AG04449 (cell line): ENCODE measurements around the gene RPS24.
"Not testable (repeated sequence)": the region's sequence is repeated elsewhere in the genome, so short reads cannot be mapped to it uniquely, and the experiment has no call there.

Experiments used
- CTCF ChIA-PET: fragments of 350-600 bp; formaldehyde crosslinking; extraction: SDS; loops from one replicate; lab custom pipeline; 2021; ENCODE audit warnings: antibody characterized with exemption; lab: Yijun Ruan, JAX
- POLR2A ChIA-PET: fragments of 400-600, 350-600 bp; formaldehyde crosslinking; extraction: SDS; loops from one replicate; lab custom pipeline; 2020; ENCODE audit warnings: antibody characterized with exemption, inconsistent platforms; lab: Yijun Ruan, JAX
- DNase-seq: peaks from one replicate; pipeline ENCODE4 v3.0.0-alpha.2; 2010; ENCODE audit warnings: low read depth, low spot score
- H3K4me3 ChIP-seq: 2 replicates; pipeline ENCODE4 v1.5.1; 2011; ENCODE audit warnings: low read depth, mild to moderate bottlenecking, control low read depth, low read length
- CTCF ChIP-seq: IDR thresholded peaks from one replicate; pipeline ENCODE4 v1.5.1; 2011; ENCODE audit warnings: mild to moderate bottlenecking, moderate library complexity, low read length, control low read depth, inconsistent platforms; ENCODE audit not compliant: insufficient read depth; ENCODE audit errors: missing control alignments

RPS24 gene

GRCh38 chr10:78069151-78069550 lies 35.5 kb downstream of the RPS24 start:
- ChIA-PET POLR2A (no interaction called here), CTCF (interaction anchor here (0.9 kb wide), 1 partner anchor 22 kb away, joined by 4 read pairs; no protein-coding TSS in a partner anchor)
- no peak overlapping the region for H3K4me3 ChIP-seq
- TF ChIP-seq CTCF = no peak
- no peak for DNase-seq

GRCh38 chr10:78070064-78070463 lies 36.4 kb downstream of the RPS24 start:
- POLR2A ChIA-PET, H3K4me3 ChIP-seq, DNase-seq: not testable (repeated sequence)
- CTCF ChIA-PET = interaction anchor here (1.9 kb wide), 1 partner anchor 23 kb away, joined by 6 read pairs; no protein-coding TSS in a partner anchor

DNA sequence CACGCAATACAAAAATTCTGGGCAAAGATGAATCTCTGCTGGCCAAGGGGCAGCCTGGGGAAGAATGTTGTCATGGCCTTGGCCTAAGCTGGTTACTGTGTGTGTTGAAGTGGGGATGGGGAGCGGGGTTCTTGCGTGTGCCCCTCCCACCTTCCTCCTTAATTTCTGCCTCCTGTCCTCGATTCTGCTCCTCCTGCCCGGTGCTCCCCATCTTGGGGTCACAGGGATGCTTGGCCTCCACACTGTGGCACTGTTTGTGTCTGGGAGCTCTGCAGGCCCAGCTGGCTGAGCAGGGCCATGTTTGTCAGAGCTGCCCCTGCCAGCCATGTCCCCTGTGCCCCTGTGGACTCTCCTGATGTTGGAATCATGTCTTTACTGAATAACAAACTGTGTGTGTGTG lies 37.1 kb downstream of the RPS24 start:
- no peak for TF ChIP-seq CTCF
- ChIA-PET CTCF (interaction anchor here (1.9 kb wide), 1 partner anchor 24 kb away, joined by 6 read pairs; no protein-coding TSS in a partner anchor), POLR2A (interaction anchor here (0.6 kb wide), 1 partner anchor 25 kb away, joined by 3 read pairs; no protein-coding TSS in a partner anchor)
- H3K4me3 ChIP-seq = no peak overlapping the region
- DNase-seq = no peak

DNA sequence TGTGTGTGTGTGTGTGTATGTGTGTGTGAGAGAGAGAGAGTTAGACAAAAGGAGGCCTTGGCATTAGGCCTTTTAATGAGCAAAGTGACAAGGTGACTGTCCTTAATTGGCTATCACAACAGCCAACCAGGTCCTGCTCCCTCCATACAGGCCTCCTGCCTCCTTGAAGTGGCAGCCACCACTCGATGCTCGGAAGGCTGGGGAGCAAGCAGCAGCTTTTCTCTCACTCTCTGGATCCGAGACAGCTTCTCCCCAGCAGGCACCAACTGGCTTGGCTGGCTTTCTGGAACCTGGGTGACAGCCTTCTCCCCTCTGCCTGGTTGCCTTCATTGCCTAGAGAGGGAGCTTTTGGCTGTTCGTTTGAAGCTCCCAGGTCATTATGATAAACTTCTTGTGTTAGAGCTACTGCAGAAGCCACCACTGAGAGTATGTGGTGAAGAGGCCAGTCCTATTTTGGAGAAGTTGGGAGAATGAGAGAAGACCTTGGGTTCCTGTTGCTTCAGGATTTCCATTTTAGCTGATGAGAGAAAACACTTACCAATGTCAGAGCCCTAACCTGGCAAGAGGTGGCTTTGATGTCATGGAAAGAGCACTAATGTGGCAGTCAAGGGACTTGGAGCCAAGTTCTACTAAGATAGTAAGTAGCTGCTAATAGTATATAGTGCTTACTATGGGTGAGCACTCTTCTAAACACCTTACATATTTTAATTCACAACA lies 37.6 kb downstream of the RPS24 start:
- no peak for TF ChIP-seq CTCF
- H3K4me3 ChIP-seq = no peak overlapping the region
- POLR2A ChIA-PET = interaction anchor here (0.6 kb wide), 1 partner anchor 24 kb away, joined by 3 read pairs; no protein-coding TSS in a partner anchor
- DNase-seq = no peak
- CTCF ChIA-PET = interaction anchor here (0.6 to 1.9 kb wide), 2 partner anchors 24 to 38 kb away, joined by 3 to 6 read pairs; no protein-coding TSS in a partner anchor

- ChIA-PET POLR2A (no interaction called here), CTCF (interaction anchor here (0.6 kb wide), 1 partner anchor 39 kb away, joined by 3 read pairs; no protein-coding TSS in a partner anchor)
- no peak overlapping the region for H3K4me3 ChIP-seq
- TF ChIP-seq CTCF = no peak
- no peak for DNase-seq
Measured at GRCh38 chr10:78071857-78072179, 38.2 kb downstream of the RPS24 start.

GRCh38 chr10:78072504-78072903 lies 38.8 kb downstream of the RPS24 start:
- ChIA-PET CTCF (no interaction called here), POLR2A (no interaction called here)
- no peak for TF ChIP-seq CTCF

DNA sequence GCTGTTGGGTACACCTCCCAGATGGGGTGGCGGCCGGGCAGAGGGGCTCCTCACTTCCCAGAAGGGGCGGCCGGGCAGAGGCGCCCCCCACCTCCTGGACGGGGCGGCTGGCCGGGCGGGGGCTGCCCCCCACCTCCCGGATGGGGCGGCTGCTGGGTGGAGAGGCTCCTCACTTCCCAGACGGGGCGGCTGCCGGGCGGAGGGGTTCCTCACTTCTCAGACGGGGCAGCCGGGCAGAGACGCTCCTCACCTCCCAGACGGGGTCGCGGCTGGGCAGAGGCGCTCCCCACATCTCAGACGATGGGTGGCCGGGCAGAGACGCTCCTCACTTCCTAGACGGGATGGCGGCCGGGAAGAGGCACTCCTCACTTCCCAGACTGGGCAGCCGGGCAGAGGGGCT lies 42.1 kb downstream of the RPS24 start:
- POLR2A ChIA-PET, CTCF ChIA-PET, DNase-seq, H3K4me3 ChIP-seq: not testable (repeated sequence)

More at GRCh38 chr10:78072504-78072903, 38.8 kb downstream of the RPS24 start:
- H3K4me3 ChIP-seq = no peak overlapping the region
- no peak for DNase-seq
